Measurements from ENCODE around the gene IFRD2.
"Not testable (repeated sequence)": the region's sequence is repeated elsewhere in the genome, so short reads cannot be mapped to it uniquely, and the experiment has no call there.

Gene IFRD2

DNA sequence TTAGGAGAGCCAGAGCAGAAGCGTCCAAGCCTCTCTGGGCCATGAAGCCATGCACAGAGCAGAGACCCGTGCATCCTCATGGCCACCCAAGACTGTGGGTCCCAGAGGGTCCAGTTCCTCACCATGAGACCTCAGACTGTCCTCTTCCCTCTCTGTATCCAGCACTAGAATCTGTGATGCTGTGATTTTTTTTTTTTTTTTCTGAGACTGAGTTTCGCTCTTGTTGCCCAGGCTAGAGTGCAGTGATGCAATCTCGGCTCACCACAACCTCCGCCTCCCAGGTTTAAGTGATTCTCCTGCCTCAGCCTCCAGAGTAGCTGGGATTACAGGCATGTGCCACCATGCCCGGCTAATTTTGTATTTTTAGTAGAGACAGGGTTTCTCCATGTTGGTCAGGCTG, 47.4 kb downstream of the IFRD2 start:
- not testable (repeated sequence) for DNase-seq

DNA sequence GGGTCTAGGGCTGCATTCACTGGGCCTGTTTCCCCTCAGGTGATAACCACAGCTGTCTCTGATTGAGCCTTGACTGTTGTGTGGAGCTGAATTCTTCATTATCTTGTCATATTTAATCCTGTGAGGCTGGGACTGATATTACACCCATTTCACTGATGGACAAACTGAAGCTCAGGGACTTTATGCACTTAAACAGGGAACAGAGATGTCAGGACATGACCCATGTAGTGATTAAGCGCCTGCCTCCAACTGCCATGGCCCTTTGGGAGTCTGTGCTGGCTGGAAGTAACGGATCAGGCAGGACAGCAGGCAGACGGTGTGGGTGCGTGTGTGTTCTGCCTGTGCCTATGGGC, 48.7 kb downstream of the IFRD2 start:
- DNase-seq: no peak

DNA sequence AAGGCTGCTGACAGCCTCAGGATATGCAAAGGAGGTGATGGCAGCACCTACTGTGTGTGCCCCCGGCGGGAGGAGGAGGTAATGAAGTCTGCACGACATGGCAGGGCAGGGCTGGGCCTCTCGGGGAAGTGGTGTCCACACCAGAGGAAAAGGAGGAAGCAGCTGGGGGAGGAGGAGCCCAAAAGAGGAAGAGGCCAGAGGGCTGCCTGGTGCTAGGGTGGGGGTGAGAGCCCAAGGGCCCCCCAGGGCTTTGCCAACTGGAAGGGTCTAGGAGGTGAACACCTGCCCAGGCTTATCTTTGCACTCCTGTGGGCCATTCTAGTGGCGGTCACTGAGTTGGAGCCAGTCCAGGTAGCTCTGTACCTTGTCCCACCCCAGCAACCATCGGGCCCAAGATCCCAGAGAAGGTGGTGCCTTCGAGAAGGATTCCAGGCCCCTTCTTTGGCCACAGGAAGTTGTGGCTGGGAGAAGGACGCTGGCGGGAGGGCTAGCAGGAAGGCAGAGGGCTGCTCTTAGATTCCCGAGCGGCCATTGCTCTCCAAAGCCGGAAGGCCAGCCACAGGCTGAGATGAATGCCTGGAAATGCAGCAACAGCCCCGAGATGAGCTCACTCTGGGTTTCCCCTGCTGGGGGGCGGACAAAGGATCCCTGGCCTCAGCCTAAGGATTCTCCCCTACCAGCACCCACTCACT, 49.2 kb downstream of the IFRD2 start:
- DNase-seq: no peak

DNA sequence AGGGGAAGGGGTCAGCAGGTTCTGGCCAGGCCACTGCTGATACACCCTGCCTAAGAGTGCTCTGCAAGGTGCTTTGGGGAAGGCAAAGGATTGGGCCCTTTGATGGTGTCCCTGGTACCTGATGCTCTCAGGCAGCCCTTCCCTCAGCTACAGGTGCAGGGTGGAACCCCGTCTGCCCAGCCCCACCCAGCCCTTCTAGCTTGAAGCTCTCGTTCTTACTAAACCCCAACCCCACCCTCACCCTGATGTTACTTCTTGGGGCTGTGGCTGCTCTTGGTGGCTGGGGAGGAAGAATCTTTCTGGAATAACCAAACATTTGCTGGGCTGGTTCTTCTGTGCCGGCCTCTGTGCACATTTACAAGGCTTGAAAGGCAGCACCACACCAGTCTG, 49.9 kb downstream of the IFRD2 start:
- no peak for DNase-seq

DNA sequence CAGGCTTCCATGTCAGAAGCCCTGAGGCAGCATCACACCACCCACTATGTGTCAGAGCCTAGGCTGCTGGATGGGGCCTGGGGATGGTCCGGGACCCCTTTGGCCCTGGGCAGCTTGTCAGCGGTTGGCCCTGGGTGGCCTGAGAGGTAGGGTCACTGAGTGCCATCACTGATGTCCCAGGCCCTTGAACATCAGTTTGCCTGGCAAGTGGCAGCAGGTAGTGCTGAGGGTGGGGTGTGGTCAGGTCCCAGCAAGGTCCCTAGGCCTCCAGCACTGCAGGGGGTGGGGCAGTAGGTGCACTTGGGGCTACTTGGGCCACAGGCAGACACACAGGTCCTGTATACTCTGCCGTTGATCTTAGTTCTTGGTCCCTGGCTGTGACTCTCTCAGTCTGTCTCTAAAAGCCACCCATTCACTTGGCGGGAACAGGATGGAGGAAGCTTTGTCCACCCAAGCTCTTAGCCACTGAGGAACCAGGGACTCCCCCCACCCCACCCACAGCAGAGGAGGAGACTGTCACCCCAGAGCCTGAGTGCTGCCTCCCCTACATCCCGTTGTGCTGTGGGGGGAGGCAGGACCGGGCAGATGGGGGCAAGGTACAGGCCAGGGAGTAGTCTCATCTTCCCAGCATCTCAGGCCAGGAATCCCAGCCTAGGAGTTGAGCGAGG, 50.4 kb downstream of the IFRD2 start:
- DNase-seq: no peak

DNA sequence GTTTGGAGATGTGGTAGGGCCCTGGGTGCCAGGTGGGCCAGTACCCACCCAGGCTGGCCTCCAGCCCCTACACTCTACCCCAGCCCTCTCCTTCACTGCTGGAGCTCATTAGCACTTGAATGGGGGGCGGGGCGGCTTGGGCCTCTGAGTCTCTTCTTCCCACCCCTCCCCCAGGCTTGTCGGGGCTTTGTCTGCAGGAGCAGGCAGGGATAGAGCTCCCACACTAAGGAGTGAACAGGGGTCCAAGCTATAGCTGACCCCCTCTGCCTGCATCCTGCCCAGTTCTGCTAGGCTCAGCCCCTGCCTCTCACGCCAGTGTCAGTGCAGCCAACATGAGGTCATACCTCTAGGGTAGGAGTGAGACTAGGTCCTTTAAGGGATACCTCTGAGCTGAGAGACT, 51.1 kb downstream of the IFRD2 start:
- DNase-seq: no peak

DNA sequence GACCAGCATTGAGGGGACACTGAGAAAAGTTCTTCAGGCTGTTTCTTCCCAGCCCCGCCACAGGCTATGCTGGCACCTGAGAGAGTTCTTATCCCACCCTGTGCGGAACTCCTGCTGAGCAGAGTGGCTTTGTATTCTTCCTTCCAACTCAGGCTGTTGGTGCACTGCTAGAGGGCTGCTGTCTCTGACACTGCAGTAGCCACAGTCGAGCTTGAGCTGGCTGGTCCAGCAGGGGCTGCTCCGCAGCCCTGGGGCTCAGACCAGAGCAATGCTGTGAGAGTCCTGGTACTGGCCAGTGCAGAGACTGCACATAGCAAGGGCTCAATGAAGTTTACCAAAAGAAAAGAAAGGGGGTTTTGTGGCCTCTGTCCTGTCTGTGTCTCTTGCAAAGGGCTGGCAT, 52.6 kb downstream of the IFRD2 start:
- DNase-seq: no peak

DNA sequence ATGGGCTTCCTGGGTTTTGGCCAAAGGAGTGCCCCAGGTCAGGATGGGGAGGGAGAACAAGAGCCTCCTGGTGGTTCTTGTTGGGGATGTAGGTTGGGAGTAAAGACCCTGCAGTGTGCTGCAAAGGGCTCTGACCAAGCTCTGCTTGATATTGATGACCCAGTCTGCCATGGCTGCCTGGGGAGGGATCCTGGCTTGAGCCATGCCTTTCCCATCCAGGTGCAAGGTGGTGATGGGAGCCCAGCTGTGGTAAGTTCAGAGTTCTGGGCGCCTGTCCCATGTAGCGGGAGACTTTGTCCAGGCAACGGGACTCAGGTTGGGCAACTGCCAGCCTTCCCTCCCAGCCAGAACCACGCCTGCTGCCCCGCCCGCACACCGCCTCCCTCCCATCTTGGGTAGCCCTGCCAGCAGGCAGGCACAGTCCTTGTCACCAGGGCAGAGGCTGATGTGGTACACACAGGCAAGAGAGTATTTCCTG, 53.6 kb downstream of the IFRD2 start:
- no peak for DNase-seq

DNA sequence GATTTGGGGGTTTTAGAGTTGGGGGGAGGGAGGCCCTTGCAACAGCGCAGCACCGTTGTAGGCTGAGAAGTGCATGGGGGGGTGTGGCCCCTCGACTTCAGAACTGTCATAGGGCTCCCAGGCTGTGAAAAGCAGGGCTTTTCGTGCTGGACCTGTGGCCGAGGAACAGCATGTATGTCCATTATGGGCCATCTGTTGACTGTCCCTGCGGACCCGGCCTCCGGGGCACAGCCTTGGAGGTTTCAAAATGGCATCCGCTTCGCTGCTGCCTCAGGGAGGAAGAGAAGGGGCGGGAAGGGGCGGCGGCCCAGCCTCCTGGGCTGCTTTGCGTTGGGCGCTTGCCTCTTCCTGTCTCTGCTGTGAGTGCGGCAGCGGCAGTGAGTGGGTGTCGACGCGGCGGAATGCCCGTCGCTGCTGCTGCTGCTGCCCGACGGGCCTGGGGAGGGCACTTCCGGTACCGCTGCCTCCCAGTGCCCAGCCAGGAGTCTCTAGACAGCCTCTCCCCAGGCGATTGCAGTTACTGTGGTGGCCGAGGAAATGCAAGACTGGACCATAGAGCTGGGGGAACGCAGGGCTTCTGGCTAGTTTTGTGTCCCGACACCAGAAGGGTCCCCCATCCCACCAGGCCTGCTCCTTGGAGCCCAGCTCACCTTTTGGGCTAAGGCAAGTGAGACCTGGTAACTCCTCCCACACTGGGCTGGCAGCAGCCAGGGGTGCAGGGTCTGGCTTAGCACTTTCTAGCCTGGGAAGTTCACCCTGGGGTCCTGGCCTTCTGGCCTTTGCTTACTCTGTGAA, 54.3 kb downstream of the IFRD2 start:
- peak; percentile 57 for DNase-seq

All from DMS153 (cell line).